HS-27A (cell line): ENCODE measurements around the gene THUMPD3.

ENCODE experiments used
- DNase-seq: peaks from one replicate; pipeline ENCODE4 v3.0.0-alpha.2; 2012; ENCODE audit warnings: low read depth, missing footprints

Gene THUMPD3

DNA sequence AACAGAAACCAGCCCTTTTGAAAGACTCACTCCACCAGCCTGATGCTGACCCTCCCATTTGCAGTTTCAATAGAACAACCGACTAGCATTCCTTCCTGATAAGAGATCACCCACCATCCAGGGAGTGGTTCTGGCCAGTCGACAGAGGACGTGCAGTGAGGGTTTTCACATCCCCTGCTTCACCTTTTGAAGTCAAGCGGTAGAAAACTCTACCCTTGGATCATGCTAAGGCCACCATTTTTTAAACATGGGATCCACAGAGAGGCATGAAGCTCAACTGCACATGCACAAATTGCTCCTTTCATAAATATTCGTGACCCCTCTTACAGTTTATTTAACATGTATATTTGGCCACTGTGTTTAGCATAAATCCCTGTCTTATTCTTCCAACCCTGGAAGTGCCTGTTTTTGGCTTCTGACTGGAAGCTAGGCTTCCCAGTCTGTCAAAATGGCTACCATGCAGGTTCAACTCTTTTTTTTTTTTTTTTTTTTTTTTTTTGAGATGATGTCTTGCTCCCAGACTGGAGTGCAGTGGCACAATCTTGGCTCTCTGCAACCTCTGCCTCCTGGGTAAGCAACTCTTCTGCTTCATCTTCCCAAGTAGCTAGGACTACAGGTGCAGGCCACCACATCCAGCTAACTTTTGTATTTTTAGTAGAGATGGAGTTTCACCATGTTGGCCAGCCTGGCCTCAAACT lies 1.0 kb upstream of the THUMPD3 start:
- no peak for DNase-seq

DNA sequence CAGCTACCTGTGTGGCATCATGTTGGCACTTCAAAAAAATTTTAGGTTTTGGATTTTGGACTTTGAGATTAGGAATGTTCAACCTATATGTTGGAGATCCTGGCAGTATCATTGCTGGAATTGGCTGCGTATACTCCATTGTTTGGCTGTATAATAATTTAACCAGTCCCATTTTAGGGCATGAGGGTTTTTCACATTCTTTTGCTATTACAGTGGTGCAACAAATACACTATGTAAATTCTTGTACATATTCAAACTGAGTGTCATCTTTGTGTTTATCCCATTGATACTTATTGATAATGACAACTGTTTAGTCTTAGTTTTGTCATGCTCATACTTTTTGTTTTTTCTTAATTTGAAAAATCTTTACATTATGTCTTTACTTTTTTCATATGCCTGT lies 6.7 kb downstream of the THUMPD3 start:
- DNase-seq, result no peak

DNA sequence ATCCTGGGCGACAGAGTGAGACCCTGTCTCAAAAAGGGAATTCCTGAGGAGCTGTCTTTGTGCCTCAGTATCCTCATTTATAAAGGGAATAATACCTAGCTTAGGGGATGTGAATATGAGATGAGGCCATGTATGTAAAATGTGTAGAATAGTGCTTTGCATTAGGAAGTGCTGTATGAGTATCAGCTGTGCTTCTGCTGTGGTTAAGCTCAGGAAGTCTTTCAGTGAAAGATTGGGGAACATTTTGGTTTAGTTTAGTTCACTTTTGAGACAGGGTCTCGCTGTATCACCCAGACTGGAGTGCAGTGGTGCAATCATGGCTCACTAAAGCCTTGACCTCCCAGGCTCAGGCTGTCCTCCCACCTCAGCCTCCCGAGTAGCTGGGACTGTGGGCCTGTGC lies 10.6 kb downstream of the THUMPD3 start:
- DNase-seq, result no peak

DNA sequence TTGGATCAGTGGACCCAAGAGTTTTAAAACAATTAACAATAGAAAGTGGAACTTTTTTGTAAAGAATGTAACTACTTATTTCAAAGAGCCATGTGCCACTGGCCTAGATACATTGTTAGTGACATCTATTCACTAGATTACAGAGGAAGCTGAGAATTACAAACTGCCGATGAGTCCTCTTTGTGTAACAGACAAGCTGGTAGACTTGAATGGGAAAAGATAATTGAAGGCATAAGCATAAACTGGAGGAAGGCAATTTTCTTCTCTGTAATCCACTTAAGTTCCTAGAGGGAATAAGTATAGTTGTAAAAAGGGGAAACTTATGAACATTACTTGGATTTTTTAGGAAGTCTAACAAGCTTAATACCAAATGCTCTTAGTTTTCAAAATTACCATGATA lies 15.1 kb downstream of the THUMPD3 start:
- no peak for DNase-seq

DNA sequence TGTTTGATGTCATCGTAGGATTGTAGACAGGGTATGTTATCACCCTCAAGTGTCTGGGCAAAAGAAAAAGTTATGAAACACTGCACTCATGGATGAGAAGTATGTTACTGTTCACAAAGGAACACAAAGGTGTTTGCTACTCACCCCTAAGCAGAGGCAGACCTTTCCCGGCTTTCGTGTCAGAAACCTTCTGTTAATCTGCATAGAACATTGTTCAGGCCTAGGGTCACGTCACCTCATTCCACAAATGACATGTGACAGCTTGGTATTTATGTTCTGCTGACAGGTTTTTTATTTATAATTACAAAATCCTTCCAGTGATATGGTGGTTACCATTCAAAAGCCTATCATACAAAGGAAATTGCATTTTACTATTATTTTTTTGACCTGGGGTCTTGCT lies 16.5 kb downstream of the THUMPD3 start:
- no peak for DNase-seq

DNA sequence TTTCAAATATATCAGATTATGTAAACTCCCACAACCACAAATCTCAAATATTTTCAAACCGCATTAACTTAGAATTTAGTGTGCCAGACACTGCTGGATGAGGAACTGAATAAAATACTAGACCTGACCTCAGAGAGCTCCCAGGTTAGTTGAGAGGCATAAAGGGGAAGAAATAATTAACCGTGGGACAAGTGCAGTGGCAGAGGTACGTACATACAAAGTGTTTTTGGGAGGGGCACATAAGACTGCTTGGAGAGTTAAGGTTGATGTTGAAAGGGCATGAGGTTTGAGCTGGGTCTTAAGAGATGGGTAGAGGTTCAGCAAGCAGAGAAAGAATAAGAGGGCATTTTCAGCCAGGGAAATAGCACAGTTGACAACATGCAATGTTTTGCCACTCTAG lies 17.2 kb downstream of the THUMPD3 start:
- no peak for DNase-seq

DNA sequence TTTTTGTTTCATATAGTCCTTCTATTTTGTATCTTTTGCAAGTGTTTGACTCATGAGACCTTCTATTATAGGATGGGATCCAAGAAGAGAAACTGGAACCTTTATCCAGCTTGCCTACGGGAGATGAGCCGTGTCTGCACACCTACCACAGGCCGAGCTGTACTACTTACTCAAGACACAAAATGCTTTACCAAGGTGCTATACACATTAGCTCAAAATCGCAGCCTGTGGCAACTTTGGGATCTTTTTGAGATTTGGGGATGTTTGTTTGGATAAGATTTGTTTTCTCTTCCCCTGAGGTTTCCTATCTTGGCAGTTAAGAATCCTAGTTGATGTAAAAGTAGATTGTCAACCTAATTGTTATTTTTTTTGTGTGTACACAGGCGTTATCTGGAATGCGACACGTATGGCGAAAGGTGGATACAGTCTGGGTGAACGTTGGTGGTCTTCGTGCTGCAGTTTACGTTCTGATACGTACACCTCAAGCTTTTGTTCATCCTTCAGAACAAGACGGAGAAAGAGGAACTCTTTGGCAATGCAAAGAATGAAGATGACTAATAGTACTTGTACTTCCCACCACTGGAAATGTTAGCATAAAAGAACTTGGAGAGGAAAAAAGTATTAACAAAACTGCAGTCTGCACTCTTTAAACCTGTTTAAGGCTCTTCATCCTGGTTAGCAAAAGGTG lies 21.4 kb downstream of the THUMPD3 start:
- no peak for DNase-seq

DNA sequence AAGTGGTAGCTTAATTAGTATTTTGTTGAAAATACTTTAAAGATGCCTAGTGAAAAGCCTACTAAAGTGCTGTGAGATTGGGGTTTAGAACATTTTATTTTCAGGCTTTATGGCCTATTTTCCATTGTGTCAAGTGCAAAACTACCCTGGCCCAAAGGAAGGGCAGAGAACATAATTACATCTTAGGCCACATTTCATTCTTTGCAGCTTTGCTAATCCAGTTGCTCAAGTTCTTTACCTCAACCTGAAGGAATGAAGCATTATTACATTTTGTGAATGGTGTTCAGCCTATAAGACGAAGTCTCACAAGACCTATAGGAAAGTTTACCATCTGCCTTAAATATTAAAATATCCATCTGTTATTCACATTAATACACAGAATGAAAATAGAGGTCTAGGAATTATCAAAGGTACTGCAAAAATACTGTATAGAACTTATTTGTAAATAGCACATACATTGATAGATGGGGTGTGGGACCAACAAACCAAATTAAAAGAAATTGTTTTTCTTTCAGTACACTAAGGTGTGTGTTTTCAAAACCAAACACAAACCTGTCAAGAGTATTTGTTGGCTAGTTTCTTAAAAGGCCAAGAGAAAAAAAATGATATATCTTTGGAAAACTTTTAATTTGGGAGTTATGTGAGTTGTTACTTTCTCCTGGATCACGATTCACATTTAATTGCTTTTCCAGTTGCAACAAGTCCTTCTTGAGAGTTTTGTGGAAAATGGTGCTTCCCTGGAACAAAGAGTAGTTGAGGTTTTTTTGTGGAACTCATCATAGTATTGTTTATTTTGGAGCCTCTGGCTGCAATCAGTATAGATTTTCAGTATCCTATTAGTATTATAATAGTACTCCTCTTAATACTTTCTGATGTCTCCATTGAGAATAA lies 22.6 kb downstream of the THUMPD3 start:
- no peak for DNase-seq

DNA sequence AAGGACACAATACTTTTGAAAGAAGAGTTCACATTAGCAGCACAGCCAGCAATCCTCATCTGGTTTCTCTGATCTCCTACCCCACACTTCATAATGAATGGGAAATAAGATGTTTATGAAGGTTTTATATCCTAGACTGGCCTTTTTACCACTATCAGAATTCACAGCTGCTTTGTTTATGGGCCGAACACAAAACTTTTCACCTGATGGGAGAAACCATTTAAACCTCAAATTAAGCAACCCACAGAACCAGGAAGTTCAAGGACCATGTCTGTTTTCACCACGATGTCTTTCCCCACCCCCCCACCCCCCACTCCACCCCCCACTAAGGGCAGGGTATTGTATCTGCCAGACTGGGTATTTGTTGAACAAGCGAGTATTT lies 23.2 kb downstream of the THUMPD3 start:
- DNase-seq, result no peak

DNA sequence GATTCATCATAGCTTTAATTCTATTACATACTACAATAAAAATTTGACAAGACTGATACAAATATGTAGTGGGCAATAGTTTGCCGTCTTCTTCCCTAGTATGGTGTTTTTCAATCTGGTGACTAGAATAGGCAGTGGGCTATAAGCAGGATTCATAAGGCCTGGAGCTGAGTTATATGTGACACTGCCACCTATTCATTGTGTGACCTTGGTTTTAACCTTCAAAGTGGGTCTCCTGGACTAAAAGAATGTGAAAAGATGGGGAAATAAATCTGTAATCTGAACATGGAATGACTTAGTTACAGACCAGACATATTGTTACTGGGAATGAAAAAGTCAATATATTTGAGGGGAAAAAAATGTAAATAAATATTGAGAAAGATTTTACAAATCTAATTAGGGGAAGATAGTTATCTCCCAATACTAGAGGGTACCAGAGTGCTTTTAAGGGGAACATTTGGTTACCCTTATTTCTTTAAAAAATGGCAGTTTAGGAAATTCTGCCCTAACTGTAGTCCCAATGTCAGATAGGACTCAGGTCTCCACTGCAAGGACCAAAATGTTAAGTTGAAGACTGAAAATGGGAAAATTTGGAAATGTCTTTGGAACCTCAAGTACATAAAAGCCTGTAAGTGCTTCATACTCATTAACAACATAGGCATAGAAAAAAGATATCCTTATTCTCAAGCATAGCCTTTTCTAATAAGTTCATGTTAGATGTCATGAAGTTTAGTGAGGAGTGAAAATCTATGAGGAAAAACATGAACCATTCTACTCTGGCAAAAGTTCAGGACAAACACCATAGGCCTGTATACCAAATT lies 23.9 kb downstream of the THUMPD3 start:
- no peak for DNase-seq

DNA sequence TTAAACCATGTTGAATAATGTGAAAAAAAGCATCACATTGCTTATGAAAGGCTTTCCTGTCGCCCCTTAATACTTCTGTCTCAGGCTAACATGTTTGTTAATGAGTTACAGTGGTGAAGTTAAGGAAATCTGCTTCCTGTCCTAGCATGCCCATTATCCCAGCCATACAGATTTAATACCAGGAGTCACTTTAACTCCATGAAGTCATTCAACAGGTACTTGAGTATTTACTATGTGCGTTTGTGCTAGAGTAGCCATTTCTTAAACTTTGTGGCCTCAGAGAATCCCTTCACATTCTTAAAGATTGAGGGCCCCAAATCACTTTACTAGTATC lies 24.4 kb downstream of the THUMPD3 start:
- no peak for DNase-seq

DNA sequence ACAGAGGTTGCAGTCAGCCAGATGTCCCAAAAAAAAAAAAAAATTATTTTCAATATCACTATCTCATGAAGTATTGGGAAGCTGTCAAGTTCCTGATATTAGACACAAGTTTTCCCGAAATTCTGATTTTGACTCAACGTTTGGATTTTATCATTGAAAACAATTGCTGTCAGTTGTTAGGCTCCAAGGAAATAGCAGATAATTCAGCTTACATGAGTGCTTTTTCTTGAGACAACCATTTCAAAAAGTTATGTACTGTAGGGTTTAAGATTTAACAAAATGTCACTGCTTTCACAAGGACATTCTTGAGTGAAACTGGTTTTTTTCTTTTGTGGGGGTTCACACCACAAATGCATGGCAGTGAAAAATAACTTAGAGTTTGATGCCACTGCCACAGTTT lies 25.3 kb downstream of the THUMPD3 start:
- no peak for DNase-seq

DNA sequence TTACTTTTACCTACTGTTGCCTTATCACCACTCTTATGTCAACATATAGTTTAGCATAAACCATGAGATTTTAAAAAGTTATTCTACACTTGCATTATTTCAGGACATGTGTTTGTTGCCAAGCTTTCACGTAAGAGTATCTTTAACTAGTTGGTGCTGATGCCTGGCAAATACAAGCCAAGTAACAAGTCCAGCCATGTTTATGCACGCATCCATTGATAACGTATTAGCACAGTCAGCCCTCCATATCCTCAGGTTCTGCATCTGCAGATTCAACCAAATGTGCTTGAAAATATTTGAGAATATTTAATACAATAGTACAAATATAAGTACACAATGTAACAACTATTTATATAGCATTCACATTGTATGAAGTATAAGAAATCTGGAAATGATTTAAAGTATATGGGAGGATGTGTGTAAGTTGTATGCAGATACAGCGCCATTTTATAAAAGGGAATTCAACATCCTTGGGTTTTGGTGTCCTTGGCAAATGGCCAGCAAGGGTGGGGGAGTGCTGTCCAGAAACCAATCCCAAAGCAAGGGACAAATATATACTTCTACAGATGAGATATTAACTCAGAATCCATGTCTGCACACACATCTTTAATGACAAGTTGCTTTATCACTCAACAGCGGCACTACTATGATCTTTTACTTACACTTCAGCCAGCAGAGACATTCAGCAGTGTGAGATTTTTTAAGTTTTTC lies 25.9 kb downstream of the THUMPD3 start:
- no peak for DNase-seq

DNA sequence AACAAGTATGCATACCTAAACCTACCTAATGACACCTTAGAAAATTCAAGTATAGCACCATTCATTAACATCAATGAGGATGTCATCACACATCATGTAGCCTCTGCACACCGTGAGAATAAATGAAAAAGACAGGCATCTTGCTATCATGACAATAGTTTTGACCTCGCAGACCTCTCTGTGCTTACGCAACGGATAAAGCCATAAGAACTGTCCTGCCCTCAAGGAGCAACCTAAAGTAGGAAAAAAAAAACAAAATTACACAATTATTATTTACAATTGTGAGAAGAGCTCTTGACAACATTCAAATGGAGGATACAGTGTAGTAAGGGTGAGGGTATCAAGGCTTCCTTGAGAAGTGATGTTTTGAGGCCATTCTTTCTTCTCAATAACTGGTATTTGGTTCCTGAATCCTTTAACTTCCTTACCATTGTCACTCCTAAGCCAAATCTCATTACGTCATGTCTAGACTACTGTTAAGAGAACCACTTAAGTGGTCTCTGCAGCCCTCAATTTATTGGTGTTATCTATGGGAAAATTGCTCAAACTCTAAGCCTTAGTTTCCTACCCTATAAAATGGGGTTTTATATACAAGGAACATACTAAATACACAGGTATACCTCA lies 27.5 kb downstream of the THUMPD3 start:
- DNase-seq, result no peak

DNA sequence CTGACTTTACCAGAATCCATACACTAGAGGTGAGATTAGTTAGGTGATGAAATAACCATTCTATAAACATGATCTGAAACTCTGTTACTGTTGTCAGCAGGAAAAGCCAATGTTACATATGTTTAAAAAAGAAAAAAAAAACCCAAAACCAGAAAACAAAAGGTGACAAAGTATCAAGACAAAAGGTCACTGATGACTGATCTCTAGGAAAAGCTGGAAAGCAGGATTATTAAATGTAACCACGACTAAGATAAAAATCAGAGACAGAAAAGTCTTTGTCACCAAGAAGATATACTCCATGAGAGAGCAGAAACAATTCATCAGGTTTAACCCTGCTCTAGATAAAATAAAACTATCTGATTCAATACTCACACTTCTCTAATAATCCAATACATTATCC lies 29.2 kb downstream of the THUMPD3 start:
- no peak for DNase-seq

DNA sequence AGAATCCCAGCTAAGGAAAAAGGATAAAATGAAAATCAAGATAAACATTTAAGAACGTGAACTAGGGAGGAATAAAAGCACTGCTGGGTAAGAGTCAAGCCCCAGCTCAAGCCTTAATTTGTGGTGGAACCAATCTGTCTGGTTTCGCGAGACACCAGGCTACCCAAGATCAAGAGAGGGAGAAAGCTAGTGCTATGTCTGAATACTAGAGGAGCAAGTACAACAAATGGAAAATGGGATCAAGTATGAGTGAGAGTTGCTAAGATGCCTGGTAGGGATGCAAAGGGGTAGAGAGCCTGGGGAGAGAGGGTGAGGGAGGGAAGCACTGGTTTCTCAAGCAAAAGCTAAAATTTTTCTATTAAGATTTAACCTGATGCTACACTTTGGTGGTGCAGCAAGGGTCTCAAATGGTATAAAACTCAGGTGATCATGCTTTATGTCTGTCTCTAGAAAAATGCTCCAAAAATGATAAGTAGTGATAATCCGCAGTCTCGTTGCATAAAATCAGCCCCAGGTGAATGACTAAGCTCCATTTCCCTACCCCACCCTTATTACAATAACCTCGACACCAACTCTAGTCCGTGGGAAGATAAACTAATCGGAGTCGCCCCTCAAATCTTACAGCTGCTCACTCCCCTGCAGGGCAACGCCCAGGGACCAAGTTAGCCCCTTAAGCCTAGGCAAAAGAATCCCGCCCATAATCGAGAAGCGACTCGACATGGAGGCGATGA lies 32.9 kb downstream of the THUMPD3 start:
- no peak for DNase-seq

DNA sequence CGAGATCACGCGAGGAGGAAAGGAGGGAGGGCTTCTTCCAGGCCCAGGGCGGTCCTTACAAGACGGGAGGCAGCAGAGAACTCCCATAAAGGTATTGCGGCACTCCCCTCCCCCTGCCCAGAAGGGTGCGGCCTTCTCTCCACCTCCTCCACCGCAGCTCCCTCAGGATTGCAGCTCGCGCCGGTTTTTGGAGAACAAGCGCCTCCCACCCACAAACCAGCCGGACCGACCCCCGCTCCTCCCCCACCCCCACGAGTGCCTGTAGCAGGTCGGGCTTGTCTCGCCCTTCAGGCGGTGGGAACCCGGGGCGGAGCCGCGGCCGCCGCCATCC lies 33.4 kb downstream of the THUMPD3 start:
- DNase-seq, result peak; percentile 88

DNA sequence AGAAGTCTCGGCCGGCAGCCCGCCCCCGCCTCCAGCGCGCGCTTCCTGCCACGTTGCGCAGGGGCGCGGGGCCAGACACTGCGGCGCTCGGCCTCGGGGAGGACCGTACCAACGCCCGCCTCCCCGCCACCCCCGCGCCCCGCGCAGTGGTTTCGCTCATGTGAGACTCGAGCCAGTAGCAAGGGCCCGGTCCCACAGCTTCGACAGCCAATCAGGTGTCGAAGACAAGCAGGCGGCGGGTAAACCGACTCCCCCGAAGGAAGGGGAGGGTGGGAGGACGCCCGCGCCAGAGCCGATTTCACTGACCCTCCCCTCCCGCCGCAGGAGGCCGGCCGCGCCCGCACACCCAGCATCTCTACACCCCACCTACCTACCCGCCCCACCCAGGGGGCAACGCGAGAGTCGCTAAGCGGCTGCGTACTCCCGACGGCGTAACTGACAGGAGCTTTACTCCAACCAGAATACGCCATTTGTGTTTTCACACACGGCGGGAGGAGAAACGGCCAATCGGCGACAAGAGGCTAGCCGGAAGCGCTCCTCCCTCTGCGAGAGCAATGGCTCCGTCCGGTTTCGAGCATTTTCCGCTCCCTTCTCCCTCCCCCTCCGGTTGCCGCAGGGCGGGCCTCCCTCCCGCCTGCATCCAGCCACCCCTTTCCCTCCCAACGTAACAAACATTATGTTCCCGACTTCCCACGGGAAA lies 33.9 kb downstream of the THUMPD3 start:
- DNase-seq, result peak; percentile 99

DNA sequence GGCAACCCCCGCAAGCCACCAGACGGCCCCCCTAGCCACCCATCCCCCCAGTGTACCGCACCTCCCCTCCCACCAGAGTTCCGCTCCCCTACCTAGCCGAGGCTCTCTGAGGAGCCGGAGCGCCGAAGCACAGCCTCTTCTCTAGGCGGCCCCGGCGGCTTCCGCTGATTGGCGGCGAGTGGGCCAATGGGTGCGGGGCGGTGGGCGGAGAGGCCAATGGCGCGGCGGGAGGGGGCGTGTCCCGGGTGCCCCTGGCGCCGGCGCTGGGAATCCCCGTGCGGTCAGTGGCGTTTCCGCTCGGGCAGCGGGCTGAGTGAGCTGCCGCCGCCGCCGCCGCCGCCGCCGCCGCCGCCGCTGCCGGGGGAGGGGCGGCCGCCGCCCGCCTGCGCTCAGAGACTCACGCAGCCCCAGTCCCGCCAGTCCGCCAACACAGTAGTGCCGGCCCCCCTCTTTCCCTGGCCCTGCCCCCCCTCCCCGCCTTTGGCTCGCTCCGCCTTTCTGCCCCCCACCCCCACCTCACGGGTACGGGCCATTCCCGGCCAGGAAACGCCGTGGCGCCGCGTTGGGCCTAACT lies 34.6 kb downstream of the THUMPD3 start, which contains the start of gene SETD5:
TSS of gene SETD5 (plus strand) at position 284 of the 574 bp plus-strand sequence. CDS start 31,324 bp downstream, outside the sequence.
- peak; percentile 87 for DNase-seq
